Measurements from ENCODE around the gene HNRNPH3.

Gene HNRNPH3

GRCh38 chr10:68346774-68347173 lies 14.9 kb downstream of the HNRNPH3 start:
- TF ChIP-seq CTCF (conservative IDR thresholded peaks at IDR 0.05) (no peak), ZFX (IDR thresholded peaks at IDR 0.05) (no peak)
- no peak overlapping the region for H3K27ac ChIP-seq

GRCh38 chr10:68348265-68348741 lies 16.4 kb downstream of the HNRNPH3 start:
- no peak overlapping the region for H3K27ac ChIP-seq
- TF ChIP-seq ZFX (IDR thresholded peaks at IDR 0.05) (no peak), CTCF (conservative IDR thresholded peaks at IDR 0.05) (peak; percentile 89)

GRCh38 chr10:68353537-68353936 lies 21.7 kb downstream of the HNRNPH3 start:
- no peak overlapping the region for H3K27ac ChIP-seq
- no peak for TF ChIP-seq ZFX (IDR thresholded peaks at IDR 0.05)
- no peak for TF ChIP-seq CTCF (conservative IDR thresholded peaks at IDR 0.05)

- no peak overlapping the region for H3K27ac ChIP-seq
- TF ChIP-seq ZFX (IDR thresholded peaks at IDR 0.05) (no peak), CTCF (conservative IDR thresholded peaks at IDR 0.05) (no peak)
Observed at GRCh38 chr10:68359189-68359588, 27.3 kb downstream of the HNRNPH3 start.

GRCh38 chr10:68362590-68362989 lies 30.7 kb downstream of the HNRNPH3 start:
- no peak for TF ChIP-seq CTCF (conservative IDR thresholded peaks at IDR 0.05)
- no peak for TF ChIP-seq ZFX (IDR thresholded peaks at IDR 0.05)

GRCh38 chr10:68364101-68364886 lies 32.4 kb downstream of the HNRNPH3 start:
- no peak overlapping the region for H3K27ac ChIP-seq
- TF ChIP-seq CTCF (conservative IDR thresholded peaks at IDR 0.05) (no peak), ZFX (IDR thresholded peaks at IDR 0.05) (no peak)

More at GRCh38 chr10:68362590-68362989, 30.7 kb downstream of the HNRNPH3 start:
- no peak overlapping the region for H3K27ac ChIP-seq

- no peak for TF ChIP-seq ZFX (IDR thresholded peaks at IDR 0.05)
- TF ChIP-seq CTCF (conservative IDR thresholded peaks at IDR 0.05), result no peak
- no peak overlapping the region for H3K27ac ChIP-seq
Observed at GRCh38 chr10:68365611-68366010, 33.7 kb downstream of the HNRNPH3 start.

Data from C4-2B (cell line).